HG03354 (cell line): ENCODE data around the gene TRIM34.
A peak's percentile ranks its signal among the peaks of the same experiment; 100 is the strongest.
"Not testable (repeated sequence)": the region's sequence is repeated elsewhere in the genome, so short reads cannot be mapped to it uniquely, and the experiment has no call there.

Source experiments
- ATAC-seq: cut with Tn5 transposase; IDR thresholded peaks from one replicate; pipeline ENCODE4 v1.9.1; 2021; ENCODE audit warnings: mild to moderate bottlenecking; ENCODE audit not compliant: unreplicated experiment, poor library complexity, severe bottlenecking

TRIM34 gene

DNA sequence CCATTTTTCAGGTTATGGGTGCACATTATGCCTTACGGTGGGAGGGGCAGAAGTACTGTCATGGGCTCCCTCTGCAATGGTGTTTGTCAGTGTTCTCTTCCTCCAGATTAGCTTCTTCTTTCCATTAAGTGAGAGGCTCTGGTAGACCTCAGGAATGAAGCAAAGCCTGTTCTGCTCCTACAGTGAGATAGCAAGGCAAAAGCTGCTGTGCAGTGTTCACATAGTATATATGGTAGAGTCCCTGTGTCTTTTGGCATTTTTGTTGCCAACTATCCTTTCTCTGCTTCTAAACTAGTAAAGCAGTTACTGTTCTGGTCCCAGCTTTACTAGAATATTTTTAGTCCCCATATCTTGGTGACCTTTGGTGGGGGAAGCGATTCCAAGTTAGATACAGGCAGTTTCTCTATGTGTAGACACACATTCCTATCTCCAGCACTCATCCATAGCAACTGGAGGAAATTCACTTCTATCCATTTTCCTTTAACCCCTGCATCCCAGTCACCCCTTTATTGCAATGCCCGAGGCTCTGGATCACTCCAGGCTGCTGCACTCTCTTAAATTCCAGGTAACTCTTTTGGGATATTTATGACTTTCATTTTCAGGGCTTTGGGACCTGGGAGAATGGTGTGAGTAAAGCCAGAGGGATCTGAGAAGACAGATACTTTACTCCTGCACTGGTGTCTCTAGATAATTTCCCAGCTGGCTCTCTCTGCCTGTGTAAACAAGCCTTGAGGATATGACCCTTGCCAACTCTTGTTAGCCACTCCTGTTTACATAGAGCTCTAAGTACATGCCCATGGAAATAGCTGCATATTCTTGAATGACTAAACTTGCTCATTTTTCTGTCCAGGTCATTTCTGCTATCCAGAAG is 3.9 kb upstream of the TRIM34 start:
- ATAC-seq = no peak

DNA sequence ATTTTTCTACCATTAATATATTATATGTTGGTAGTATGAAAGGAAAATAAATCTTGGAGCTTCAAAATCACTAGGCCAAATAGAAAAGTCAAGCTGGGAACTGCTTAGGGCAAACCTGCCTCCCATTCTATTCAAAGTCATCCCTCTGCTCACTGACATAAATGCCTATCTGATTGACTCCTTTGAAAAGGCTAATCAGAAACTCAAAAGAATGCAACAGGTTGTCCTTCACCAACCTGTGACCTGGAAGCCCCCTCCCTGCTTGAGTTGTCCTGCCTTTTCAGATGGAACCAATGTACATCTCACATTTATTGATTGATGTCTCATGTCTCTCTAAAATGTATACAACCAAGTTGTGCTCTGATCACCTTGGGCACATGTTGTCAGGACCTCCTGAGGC is 3.2 kb upstream of the TRIM34 start:
- ATAC-seq = no peak

DNA sequence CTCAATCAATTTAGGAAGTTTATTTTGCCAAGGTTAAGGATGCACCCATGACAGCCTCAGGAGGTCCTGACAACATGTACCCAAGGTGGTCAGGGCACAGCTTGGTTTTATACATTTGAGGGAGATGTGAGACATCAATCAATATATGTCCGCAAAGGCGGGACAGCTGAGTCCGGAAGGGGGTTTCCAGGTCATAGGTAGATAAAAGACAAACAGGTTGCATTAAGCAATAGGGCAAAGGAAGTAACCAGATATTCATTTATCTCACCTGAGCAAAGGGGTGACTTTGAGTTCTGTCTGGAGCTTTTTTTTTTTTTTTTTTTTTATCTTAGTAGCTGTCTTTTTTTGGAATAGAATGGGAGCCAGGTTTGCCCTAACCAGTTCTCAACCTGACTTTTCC is 2.0 kb upstream of the TRIM34 start:
- no peak for ATAC-seq

DNA sequence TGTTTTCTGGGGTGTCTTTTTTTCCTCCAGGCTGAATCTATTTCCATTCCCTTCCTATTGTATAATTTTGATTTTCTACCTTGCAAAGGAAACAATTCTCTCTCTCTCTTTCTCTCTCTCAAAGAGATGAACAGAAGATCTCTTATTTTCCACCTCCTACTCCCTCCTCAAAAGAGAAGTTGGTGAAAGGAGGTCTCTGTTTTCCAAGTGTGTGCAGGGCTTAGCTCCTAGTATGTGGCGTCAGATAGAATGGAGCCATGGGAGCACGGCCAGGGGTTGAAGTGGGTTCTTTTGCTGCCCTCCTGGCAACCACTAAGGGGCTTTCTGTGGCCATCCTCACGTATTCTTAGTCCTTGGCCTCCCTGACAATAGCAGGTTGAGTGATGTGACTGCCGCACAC is 480 bp downstream of the TRIM34 start:
- peak; percentile 5 for ATAC-seq

DNA sequence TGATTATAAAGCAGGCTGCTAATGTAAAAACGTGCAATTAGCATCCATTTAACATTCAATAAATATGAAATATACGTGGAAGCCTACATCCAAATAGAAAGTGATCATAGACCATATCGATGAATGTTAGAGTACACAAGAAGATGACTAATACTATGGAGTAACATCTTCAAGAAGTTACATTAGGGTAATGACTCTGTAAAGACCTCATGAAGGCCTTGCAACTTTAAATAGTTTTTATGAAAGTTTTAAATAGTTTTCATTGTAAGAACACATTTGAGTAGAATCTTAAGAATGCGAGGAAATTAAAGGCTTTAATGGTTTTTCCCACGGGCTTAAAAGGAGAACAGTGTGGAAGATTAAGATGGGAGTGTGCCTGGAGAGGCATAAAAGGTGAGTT is 1.4 kb downstream of the TRIM34 start:
- ATAC-seq = no peak

DNA sequence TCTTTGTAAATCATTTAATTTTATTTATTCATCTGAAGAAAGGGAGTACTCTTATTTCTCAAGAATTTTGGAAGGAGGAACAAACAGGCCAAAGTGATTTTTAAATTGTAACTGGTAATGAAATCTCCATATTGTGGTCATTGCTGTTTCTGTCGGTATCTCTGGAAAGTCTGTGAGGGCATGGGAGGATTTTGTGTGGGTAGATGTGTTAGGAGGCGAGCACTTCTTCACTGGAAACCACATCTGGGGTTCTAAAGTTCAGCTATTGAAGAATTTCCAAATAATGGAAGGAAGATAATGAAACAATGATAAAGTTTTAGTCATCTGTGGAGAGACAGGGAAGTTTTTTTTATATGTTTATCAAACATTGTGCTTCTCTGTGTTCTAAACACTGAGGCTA is 6.6 kb downstream of the TRIM34 start:
- peak; percentile 6 for ATAC-seq

DNA sequence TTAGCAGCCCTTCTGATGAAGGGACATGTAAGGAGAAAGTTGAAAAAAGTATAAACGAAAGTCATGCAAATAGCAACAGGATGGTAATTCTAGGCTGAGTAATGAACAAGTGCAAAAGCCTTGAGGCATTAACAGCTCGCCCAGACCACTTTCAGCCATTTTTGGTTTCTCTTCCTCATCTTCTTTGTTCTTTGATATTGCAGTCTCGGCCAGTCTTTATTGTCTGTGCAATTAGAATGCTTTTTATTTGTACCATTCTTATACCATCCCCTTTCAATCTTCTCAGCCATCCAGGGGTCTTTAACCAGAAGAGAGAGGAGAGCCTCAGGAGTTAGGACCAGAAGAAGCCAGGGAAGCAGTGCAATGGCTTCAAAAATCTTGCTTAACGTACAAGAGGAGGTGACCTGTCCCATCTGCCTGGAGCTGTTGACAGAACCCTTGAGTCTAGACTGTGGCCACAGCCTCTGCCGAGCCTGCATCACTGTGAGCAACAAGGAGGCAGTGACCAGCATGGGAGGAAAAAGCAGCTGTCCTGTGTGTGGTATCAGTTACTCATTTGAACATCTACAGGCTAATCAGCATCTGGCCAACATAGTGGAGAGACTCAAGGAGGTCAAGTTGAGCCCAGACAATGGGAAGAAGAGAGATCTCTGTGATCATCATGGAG is 7.3 kb downstream of the TRIM34 start:
- ATAC-seq = peak; percentile 96

DNA sequence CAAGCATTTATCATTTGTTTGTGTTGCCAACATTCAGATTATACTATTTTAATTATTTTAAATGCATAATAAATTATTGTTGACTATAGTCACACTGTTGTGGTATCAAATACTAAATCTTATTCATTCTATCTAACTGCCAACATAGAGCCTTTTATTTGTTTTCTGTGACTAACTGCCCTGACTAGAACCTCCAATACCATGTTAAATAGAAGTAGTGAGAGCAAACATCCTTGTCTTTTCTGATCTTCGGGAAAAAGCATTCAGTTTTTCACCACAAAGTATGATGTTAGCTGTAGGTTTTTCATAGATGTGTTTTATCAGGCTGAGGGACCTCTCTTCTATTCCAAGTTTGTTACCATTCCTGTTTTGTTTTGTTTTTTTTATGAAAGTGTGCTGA is 15.2 kb downstream of the TRIM34 start:
- no peak for ATAC-seq

DNA sequence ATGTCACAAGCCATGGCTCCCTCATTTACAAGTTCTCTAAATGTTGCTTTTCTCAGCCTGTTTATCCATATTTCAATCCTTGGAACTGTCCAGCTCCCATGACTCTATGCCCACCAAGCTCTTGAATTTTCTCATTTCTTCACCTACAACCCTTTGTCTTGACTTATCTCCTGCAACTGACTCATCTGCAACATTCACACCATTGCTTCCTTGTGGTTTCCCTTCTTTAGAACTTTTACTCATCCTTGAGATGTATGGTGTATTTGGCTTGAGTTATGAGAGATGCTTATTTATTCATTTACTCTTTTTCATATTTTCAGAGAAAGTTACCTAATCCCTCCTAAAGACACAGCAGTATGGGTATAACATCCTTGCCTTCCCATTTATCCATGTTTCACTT is 18.8 kb downstream of the TRIM34 start:
- no peak for ATAC-seq

DNA sequence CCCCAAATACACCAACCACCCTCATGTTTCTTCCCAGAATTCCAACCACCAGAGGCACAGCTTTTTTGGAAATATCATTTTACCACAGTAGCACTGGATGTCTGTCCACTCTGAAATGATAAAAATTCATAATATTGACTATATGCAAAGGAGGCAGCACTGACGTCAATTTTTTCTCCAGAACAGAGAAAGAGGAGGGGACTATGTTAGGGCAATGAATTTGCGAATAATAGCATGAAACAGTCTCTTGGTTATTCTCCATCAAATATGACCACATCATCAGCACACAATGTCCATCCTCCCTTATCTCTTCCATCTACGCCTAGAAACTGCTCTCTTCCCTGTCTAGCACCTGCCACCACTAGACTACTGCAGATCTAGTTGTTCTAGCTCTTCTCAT is 21.3 kb downstream of the TRIM34 start:
- ATAC-seq = no peak

DNA sequence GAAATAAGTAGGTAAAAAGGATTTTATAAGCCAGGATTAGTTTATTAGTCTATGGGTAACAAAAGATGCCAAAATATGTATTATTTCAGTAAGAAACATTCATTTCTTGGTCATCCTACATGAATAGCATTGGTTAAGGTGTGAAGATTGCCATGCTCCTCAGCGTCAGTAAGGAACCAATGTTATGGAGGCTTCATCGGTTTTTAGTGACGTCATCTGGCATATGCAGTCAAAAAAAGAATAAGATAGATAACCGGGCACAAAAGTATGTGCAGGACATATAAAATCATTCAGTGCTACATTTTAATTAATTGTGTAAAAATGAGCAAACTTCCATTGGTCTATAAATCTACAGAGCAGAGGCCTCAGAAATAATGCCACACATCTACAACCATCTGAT is 30.7 kb downstream of the TRIM34 start:
- no peak for ATAC-seq

DNA sequence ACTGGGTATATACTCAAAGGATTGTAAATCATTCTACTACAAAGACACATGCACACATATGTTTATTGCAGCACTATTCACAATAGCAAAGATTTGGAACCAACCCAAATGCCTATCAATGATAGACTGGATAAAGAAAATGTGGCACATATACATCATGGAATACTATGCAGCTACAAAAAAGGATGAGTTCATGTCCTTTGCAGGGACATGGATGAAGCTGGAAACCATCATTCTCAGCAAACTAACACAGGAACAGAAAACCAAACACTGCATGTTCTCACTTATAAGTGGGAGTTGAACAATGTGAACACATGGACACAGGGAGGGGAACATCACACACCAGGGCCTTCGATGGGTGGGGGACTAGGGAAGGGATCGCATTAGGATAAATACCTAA is 32.2 kb downstream of the TRIM34 start:
- not testable (repeated sequence) for ATAC-seq

DNA sequence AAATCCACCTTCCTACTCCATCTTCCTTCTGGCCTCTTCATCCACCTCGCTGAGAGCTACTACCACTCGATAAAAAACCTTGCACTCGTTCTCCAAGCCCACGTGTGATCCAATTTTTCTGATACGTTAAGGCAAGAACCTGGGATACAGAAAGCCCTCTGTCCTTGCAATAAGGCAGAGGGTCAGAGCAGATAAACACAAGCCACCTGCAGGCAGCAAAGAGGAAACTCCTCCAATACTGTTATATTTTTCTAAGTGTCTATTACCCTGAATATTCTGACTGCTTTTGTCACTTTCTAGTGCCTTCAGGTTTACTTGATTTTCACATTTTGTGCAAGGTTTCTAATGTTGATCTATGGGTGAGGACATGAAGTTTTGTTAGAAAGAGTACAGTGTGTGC is 33.5 kb downstream of the TRIM34 start:
- no peak for ATAC-seq

DNA sequence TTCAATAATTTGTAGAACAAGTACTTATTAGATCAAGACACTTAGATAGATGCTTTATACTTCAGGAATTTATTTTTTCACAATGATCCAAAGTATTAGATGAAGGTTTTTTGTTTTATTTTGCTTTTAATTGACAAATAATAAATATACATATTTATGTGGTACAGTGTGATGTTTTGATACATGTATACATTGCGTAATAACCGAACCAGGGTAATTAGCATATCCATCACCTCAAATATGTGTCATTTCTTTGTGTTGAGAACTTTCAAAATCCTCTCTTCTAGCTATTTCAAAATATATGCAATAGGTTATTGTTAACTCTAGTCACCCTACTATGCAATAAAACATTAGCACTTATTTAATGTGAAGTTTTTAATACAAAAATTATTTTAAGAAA is 38.7 kb downstream of the TRIM34 start:
- no peak for ATAC-seq

DNA sequence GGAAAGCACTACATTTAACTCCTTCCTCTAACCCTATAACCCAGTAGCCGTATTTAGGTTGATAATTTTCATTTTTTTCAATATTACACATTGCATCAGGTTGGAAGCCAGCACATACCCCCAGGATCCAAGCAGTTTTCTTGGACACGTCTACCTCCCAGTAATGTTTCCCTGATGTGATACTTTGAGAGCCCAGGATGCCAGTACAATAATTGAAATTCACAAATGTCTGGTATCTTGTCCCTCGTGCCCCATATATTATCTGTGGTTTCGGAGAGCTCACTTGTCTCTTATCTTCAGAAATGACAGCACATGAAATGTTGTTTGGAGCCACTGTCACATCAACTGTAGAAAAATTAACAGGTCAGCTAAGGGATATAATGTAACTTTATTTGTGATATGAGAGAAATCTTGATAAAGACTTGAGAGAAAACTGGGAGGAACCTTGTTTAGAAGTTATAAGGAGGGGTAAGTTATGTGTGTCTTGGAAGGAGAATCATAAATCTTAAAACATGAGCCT is 40.3 kb downstream of the TRIM34 start:
- no peak for ATAC-seq

DNA sequence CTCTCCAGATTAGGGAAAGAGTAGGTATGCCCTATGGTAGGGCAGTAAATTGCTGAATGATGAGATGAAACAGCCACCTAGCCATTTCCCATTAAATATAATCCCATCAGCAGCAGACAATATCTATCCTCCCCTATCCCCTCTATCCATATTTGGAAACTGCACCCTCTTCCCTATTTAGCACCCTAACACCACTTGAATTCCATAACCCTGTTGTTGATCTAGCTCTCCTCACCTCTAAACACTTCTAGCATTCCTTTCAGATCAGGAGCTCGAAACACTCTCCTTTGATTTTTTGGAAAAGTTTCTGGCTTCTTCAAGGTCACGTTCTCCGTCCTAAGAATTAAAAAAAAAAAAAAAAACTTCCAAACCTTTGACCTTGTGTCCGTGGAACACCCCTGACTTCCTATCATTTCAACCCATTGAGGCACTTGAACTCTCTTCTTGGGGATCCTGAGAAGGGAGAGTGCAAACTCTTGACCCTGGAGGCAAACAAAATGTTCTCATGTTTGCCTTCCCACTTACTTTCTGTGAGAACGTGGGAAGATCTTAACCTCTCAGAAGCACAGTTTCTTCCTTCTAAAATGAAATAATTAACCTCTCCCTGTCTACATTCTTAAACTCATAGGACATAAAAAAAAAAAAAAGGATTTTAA is 41.1 kb downstream of the TRIM34 start:
- no peak for ATAC-seq

DNA sequence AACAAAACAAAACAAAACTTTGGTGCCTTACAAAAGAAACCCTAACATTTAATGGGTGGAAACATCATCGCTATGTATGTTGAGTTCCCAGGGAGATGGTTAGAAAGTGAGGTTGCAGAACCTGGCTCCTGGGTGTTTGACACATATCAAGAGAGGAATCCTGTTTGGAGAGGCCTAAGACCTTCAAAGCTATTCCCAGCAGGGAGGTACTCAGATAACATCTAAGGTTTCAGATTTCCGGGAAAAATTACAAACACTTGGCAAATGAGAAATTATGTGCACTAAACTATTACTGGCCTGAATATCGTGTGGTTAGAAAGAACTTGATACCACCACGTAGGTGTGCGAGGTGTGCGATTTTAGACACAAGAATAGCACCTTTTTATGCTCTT is 41.6 kb downstream of the TRIM34 start:
- ATAC-seq = no peak

DNA sequence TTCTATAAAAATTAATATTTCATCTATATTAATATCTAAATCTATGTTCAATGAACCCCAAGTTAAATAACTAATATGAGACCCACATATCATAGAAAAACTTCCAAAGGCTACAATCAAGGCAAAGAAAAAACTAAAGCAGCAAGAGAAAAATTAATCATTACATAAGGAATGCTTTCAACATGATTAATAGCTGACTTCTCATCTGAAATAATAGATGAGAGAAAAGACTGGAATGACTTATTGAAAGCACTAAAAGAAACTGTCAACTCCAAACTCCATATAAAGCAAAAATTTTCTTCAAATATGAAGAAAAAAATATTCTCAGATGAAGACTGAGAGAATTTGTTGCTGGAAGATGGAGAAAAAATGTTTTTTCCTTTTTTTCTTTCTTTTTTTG is 47.0 kb downstream of the TRIM34 start:
- ATAC-seq = no peak

DNA sequence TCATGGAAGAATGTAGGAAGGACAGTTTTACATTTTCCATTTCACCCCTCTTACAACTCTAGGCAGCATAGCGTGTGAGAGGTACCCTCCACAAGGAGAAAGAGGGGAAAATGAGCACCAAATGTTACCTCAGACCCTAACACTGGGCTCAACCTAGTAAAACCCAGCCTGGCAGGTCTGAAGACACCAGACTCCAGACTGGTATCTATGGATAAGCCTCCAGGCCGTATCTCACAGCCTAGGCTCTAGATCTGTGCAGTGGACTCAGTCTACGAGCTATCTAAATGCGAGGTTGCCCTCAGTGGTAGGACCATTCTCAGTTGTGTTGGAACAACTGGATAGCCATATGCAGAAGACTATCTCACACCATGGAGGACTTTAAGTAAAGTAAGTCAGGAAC is 49.6 kb downstream of the TRIM34 start:
- no peak for ATAC-seq

DNA sequence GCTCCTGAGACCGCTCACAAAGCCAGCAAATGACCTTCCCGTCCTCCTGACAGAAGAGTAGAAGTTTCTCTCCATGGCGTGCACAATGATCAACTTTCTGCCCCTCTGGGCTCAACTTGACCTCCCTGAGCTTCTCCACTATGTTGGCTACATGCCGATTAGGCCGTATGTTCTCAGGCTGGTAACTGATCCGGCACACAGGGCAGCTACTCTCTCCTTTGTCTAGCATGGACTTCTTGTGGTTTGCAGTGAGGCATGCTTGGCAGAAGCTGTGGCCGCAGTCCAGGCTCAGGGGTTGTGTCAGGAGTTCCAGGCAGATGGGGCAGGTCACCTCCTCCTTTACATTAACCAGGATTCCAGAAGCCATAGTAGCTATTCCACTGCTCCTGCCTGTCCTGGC is 55.0 kb downstream of the TRIM34 start:
- no peak for ATAC-seq
